SK-N-SH treated with all-trans-retinoic acid at 6 μM for 48 hours (cell line): Measurements from ENCODE around the gene CTIF.

Source experiments
- ATAC-seq: fragments of 200-7000 bp; cut with Tn5 transposase; 3 replicates; pipeline ENCODE4 v1.9.1; 2020; ENCODE audit warnings: mild to moderate bottlenecking, moderate library complexity
- BACH2 ChIP-seq: fragments of 250-450 bp; sonication (Bioruptor Pico); IDR thresholded peaks from 2 replicates; pipeline ENCODE4 v1.9.0; 2021; ENCODE audit warnings: mild to moderate bottlenecking, borderline replicate concordance
- CSDC2 ChIP-seq: fragments of 250-450 bp; sonication (Bioruptor Pico); IDR thresholded peaks from 2 replicates; pipeline ENCODE4 v1.5.0; 2020; ENCODE audit warnings: mild to moderate bottlenecking, moderate library complexity
- ESRRG ChIP-seq: fragments of 250-450 bp; sonication (Bioruptor Pico); IDR thresholded peaks from 2 replicates; pipeline ENCODE4 v1.6.1; 2021; ENCODE audit warnings: mild to moderate bottlenecking
- ISL1 ChIP-seq: fragments of 250-450 bp; sonication (Bioruptor Pico); IDR thresholded peaks from 2 replicates; pipeline ENCODE4 v2.1.2; 2022; ENCODE audit warnings: mild to moderate bottlenecking, moderate library complexity
- OSR1 ChIP-seq: fragments of 250-450 bp; sonication (Bioruptor Pico); IDR thresholded peaks from 2 replicates; pipeline ENCODE4 v1.8.0; 2022; ENCODE audit warnings: moderate library complexity, mild to moderate bottlenecking, inconsistent platforms
- PPARA ChIP-seq: fragments of 250-450 bp; sonication (Bioruptor Pico); IDR thresholded peaks from 2 replicates; pipeline ENCODE4 v1.5.0; 2020; ENCODE audit warnings: mild to moderate bottlenecking, borderline replicate concordance
- RARB ChIP-seq: fragments of 250-450 bp; sonication (Bioruptor Pico); IDR thresholded peaks from 2 replicates; pipeline ENCODE4 v1.8.0; 2021; ENCODE audit warnings: mild to moderate bottlenecking, moderate library complexity
- SNAI2 ChIP-seq: fragments of 250-450 bp; sonication (Bioruptor Pico); IDR thresholded peaks from 2 replicates; pipeline ENCODE4 v1.5.0; 2020; ENCODE audit warnings: mild to moderate bottlenecking, moderate library complexity
- TCF4 ChIP-seq: fragments of 250-450 bp; sonication (Bioruptor Pico); IDR thresholded peaks from 2 replicates; pipeline ENCODE4 v1.8.0; 2021; ENCODE audit warnings: mild to moderate bottlenecking, moderate library complexity, borderline replicate concordance
- TOX ChIP-seq: fragments of 250-450 bp; sonication (Bioruptor Pico); IDR thresholded peaks from 2 replicates; pipeline ENCODE4 v1.8.0; 2021; ENCODE audit warnings: mild to moderate bottlenecking, moderate library complexity, borderline replicate concordance
- ZC3H10 ChIP-seq: fragments of 250-450 bp; sonication (Bioruptor Pico); IDR thresholded peaks from 2 replicates; pipeline ENCODE4 v1.5.1; 2021; ENCODE audit warnings: mild to moderate bottlenecking, moderate library complexity
- ZFP30 ChIP-seq: fragments of 450-650 bp; formaldehyde crosslinking; IDR thresholded peaks from 2 replicates; pipeline ENCODE4 v1.5.0; 2022; ENCODE audit warnings: mild to moderate bottlenecking, moderate library complexity
- ZNF565 ChIP-seq: fragments of 450-650 bp; formaldehyde crosslinking; conservative IDR thresholded peaks from 2 replicates; pipeline ENCODE4 v1.5.0; 2020; ENCODE audit warnings: low read depth, mild to moderate bottlenecking, moderate library complexity
- ZNF70 ChIP-seq: fragments of 450-650 bp; formaldehyde crosslinking; IDR thresholded peaks from 2 replicates; pipeline ENCODE4 v1.5.0; 2020; ENCODE audit warnings: mild to moderate bottlenecking, moderate library complexity
- TF ChIP-seq, protein P1 (sequence below): fragments of 250-450 bp; sonication (Bioruptor Pico); IDR thresholded peaks from 2 replicates; pipeline ENCODE4 v1.5.0; 2020; ENCODE audit warnings: mild to moderate bottlenecking, moderate library complexity
- TF ChIP-seq, protein P2 (sequence below): fragments of 250-450 bp; sonication (Bioruptor Pico); IDR thresholded peaks from 2 replicates; pipeline ENCODE4 v1.8.0; 2020; ENCODE audit warnings: mild to moderate bottlenecking, moderate library complexity, borderline replicate concordance
- TF ChIP-seq, protein P3 (sequence below): fragments of 250-450 bp; sonication (Bioruptor Pico); IDR thresholded peaks from 2 replicates; pipeline ENCODE4 v1.5.1; 2020; ENCODE audit warnings: low read depth, mild to moderate bottlenecking, moderate library complexity
- TF ChIP-seq, protein P4 (sequence below): fragments of 250-450 bp; sonication (Bioruptor Pico); IDR thresholded peaks from 2 replicates; pipeline ENCODE4 v1.8.0; 2021; ENCODE audit warnings: low read depth, mild to moderate bottlenecking, moderate library complexity, borderline replicate concordance

CTIF gene

DNA sequence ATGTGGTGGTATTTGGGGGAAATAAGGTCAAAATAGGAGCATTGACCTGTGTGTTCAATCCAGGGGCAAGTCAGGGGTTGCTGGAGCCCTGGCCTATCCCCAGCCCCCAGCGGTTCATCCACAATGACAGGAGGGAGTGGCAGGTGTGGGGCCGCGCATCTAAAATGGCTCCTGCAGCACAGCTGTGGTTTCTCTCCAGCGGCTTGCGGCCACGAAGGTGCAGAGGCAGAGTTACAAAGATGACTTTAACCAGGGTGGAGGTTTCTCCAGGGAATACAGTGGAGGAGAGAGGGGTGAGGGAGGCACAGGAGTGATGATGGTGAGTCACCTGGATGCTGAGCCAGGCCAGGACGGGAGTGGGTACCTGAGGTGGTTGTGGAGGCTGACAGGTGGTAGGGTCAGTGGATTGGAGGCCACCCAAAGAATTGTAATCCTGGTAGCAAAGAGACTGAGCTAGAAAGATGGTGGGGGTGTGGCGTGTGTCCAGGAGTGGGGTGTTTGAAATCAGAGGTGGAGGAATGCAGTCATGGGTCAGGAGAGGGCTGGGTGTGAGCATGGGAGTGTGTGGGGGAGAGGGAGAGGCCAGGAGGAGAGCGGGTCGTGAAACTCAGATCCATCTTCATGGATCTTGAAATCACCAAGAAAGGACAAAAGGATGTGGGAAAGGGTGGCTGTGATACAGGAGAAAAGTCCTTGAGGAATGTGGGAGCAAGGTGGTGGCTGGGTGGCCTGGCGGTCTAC lies 83.2 kb downstream of the CTIF start (continued):
- TF ChIP-seq CSDC2 (CRISPR knock-in tag) = no peak

DNA sequence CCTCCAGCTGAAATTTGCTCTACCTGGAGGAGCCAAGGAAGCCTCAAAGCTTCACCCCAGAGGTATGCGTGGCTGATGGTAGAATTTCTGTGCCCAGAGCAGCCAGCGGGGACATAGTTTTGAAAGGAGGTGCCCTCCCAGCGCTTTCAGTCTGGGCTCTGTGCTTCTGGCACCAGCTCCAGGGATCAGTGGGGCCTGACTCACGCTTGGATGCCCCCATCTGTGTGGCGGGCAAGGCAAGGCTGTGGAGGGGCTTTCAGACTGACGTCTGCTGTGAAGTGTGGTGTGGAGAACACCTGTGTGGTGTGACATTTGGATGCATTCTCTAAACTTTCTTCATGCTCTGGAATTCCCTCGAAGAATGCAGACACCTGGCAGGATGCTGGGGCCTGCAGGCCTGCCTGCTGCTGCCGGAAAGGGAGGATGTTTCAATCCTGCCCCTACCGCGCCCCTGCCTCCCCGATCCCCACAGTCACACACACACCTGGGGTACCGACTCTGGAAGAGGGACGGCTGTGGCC lies 84.1 kb downstream of the CTIF start:
- TF ChIP-seq PPARA (CRISPR knock-in tag) = no peak
- TF ChIP-seq, protein P1, sequence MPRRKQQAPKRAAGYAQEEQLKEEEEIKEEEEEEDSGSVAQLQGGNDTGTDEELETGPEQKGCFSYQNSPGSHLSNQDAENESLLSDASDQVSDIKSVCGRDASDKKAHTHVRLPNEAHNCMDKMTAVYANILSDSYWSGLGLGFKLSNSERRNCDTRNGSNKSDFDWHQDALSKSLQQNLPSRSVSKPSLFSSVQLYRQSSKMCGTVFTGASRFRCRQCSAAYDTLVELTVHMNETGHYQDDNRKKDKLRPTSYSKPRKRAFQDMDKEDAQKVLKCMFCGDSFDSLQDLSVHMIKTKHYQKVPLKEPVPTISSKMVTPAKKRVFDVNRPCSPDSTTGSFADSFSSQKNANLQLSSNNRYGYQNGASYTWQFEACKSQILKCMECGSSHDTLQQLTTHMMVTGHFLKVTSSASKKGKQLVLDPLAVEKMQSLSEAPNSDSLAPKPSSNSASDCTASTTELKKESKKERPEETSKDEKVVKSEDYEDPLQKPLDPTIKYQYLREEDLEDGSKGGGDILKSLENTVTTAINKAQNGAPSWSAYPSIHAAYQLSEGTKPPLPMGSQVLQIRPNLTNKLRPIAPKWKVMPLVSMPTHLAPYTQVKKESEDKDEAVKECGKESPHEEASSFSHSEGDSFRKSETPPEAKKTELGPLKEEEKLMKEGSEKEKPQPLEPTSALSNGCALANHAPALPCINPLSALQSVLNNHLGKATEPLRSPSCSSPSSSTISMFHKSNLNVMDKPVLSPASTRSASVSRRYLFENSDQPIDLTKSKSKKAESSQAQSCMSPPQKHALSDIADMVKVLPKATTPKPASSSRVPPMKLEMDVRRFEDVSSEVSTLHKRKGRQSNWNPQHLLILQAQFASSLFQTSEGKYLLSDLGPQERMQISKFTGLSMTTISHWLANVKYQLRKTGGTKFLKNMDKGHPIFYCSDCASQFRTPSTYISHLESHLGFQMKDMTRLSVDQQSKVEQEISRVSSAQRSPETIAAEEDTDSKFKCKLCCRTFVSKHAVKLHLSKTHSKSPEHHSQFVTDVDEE (CRISPR knock-in tag) = no peak
- no peak for TF ChIP-seq TOX (CRISPR knock-in tag)
- no peak for TF ChIP-seq OSR1
- TF ChIP-seq RARB (CRISPR knock-in tag) = no peak
- TF ChIP-seq ISL1 (CRISPR knock-in tag) = no peak
- TF ChIP-seq TCF4 = no peak
- TF ChIP-seq BACH2 (CRISPR knock-in tag) = no peak
- TF ChIP-seq ZC3H10 (CRISPR knock-in tag) = no peak
- TF ChIP-seq, protein P2, sequence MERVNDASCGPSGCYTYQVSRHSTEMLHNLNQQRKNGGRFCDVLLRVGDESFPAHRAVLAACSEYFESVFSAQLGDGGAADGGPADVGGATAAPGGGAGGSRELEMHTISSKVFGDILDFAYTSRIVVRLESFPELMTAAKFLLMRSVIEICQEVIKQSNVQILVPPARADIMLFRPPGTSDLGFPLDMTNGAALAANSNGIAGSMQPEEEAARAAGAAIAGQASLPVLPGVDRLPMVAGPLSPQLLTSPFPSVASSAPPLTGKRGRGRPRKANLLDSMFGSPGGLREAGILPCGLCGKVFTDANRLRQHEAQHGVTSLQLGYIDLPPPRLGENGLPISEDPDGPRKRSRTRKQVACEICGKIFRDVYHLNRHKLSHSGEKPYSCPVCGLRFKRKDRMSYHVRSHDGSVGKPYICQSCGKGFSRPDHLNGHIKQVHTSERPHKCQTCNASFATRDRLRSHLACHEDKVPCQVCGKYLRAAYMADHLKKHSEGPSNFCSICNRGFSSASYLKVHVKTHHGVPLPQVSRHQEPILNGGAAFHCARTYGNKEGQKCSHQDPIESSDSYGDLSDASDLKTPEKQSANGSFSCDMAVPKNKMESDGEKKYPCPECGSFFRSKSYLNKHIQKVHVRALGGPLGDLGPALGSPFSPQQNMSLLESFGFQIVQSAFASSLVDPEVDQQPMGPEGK (CRISPR knock-in tag) = no peak
- TF ChIP-seq, protein P3, sequence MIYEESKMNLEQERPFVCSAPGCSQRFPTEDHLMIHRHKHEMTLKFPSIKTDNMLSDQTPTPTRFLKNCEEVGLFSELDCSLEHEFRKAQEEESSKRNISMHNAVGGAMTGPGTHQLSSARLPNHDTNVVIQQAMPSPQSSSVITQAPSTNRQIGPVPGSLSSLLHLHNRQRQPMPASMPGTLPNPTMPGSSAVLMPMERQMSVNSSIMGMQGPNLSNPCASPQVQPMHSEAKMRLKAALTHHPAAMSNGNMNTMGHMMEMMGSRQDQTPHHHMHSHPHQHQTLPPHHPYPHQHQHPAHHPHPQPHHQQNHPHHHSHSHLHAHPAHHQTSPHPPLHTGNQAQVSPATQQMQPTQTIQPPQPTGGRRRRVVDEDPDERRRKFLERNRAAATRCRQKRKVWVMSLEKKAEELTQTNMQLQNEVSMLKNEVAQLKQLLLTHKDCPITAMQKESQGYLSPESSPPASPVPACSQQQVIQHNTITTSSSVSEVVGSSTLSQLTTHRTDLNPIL = no peak
- TF ChIP-seq, protein P4, sequence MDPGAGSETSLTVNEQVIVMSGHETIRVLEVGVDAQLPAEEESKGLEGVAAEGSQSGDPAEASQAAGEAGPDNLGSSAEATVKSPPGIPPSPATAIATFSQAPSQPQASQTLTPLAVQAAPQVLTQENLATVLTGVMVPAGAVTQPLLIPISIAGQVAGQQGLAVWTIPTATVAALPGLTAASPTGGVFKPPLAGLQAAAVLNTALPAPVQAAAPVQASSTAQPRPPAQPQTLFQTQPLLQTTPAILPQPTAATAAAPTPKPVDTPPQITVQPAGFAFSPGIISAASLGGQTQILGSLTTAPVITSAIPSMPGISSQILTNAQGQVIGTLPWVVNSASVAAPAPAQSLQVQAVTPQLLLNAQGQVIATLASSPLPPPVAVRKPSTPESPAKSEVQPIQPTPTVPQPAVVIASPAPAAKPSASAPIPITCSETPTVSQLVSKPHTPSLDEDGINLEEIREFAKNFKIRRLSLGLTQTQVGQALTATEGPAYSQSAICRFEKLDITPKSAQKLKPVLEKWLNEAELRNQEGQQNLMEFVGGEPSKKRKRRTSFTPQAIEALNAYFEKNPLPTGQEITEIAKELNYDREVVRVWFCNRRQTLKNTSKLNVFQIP (CRISPR knock-in tag) = no peak
- no peak for TF ChIP-seq SNAI2 (CRISPR knock-in tag)
- TF ChIP-seq ESRRG (CRISPR knock-in tag) = no peak
- TF ChIP-seq ZFP30 = no peak
- TF ChIP-seq CSDC2 (CRISPR knock-in tag) = no peak
- no peak for TF ChIP-seq ZNF565 (CRISPR knock-in tag)
- TF ChIP-seq ZNF70 = no peak
- ATAC-seq = peak; percentile 74

DNA sequence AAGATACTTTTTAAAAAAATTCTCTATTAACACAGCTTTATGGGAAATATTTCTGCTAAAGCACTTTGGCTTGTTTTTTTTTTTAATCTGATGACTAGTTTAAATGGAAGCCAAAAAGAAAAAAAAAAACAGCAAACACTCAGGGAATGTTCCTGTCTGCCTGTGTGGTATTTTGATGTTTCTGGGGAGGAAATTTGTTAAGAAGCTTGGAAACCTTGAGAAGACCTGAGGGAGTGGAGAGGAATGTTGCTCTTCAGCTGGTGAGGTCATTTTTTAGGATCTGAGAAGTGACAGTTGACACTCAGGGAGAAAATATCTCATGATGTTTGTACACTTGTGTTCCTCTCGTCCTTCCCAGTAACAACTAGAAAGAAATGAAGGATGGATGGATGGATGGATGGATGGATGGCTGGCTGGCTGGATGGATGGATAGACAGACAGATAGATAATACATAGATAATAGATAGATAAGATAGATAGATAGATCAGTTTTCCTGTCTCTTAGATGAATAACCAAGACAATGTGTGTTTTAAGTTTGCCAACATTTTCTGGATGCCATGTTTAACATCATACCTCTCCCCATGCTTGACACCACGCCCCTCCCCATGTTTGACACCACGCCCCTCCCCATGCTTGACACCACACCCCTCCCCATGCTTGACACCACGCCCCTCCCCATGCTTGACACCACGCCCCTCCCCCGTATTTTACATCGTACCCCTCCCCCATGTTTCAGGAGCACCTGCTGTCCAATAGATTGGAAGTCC lies 84.8 kb downstream of the CTIF start:
- ATAC-seq = peak; percentile 79
- peak; percentile 79 for TF ChIP-seq ISL1 (CRISPR knock-in tag)
- TF ChIP-seq, protein P2 (CRISPR knock-in tag) = no peak
